ENCODE results near the gene CRX. TPM values are rescaled to one million over a fixed set of nuclear protein-coding genes. Genes with fewer than 3 reads are reported as not detected.

CRX gene
- total and polyA plus RNA-seq, 2 of the 4 experiments (the other 2 are of a cell fraction): not detected

DNA sequence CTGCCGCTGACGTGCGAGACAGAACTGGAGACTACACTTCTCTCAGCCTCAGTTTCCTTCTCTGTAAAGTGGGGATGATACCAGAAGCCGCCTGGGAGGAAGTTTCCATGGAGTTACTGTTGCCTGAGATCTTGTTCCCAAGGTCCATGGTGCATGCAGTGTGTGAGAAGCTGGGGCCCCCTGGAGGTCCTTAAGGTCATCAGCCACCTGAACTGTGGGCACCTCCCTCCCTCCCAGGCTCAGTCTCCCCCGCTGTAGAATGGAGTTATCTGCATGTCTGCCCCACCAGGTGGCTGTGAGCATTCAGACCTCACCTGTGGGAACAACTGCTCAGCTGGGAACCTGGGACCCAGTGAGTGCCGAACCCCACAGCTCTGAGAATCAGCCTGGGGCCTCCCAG, 2.7 kb downstream of the CRX start:
- no TSS peak for BruUV-seq (replicated peaks)
- Histone ChIP-seq H2BK5ac (ENCODE audit: low read depth, low read length, poor library complexity, severe bottlenecking) (no peak overlapping the region), H3K9me3 (ENCODE audit: control insufficient read depth, insufficient read depth, low read length) (peaks cover 4% of the 10 kb centered on the region), H3K9me1 (ENCODE audit: insufficient read depth, low read length) (no peaks in the 10 kb centered on the region), H3K23ac (ENCODE audit: low read depth, low read length) (no peak overlapping the region), H3K4me3 (ENCODE audit: insufficient read depth, low read depth, low read length) (no peak overlapping the region), H3K4ac (ENCODE audit: low read depth, low read length) (no peak overlapping the region), H3K4me2 (ENCODE audit: low read depth, low read length) (no peak overlapping the region), H2AFZ (replicated peaks; ENCODE audit: low read length, poor library complexity) (no peak overlapping the region), H3K9ac (ENCODE audit: low read depth, low read length) (no peak overlapping the region), H2BK15ac (ENCODE audit: low read depth, low read length) (no peak overlapping the region), H3K4me1 (ENCODE audit: control insufficient read depth, insufficient read depth, low read length) (no peaks in the 10 kb centered on the region), H3K36me3 (ENCODE audit: control insufficient read depth, insufficient read depth, low read length) (no peaks in the 10 kb centered on the region), H3K79me1 (ENCODE audit: low read depth in 1 of 2, low read length in 2 of 2) (no peaks in the 10 kb centered on the region), H4K8ac (ENCODE audit: low read depth in 2 of 2, low read length in 2 of 2) (no peak overlapping the region), H4K91ac (ENCODE audit: insufficient read depth, low read depth, low read length) (no peak overlapping the region), H3K27ac (ENCODE audit: insufficient read depth, low read length) (no peak overlapping the region), H3K14ac (replicated peaks; ENCODE audit: low read depth, low read length) (no peak overlapping the region), H2BK20ac (ENCODE audit: low read depth, low read length) (no peak overlapping the region), H2AK9ac (replicated peaks; ENCODE audit: low read depth, low read length, poor library complexity) (no peak overlapping the region), H2BK120ac (ENCODE audit: low read depth, low read length) (no peak overlapping the region), H3K18ac (ENCODE audit: low read depth, low read length) (no peak overlapping the region), H3K56ac (ENCODE audit: extremely low read depth, insufficient read depth, low read length) (no peak overlapping the region), H3K27me3 (ENCODE audit: control insufficient read depth, insufficient read depth, low read length) (peaks cover 35% of the 10 kb centered on the region), H2AK5ac (ENCODE audit: low read depth, low read length) (no peak overlapping the region), H4K5ac (ENCODE audit: low read depth, low read length) (no peak overlapping the region), H4K20me1 (ENCODE audit: insufficient read depth, low read length) (no peaks in the 10 kb centered on the region)
- POLR2A ChIA-PET (ENCODE audit: unreplicated experiment): no interaction called here
- dilution Hi-C loops (cut with HindIII; ENCODE audit: low sequenced_read_pairs, unreplicated experiment) (no loop called here), in situ Hi-C loops (cut with MboI; ENCODE audit: low sequenced_read_pairs) (no loop called here), intact Hi-C loops (cut with micrococcal nuclease) (no loop called here)
- DNase-seq (no peak), ATAC-seq (ENCODE audit: low read depth) (no peak)
- CTCF ChIA-PET: no interaction called here
- no CpG with 5 or more reads among the region's 6 CpGs for WGBS, 2 experiments (ENCODE audit: extremely low coverage in 2 of 2, insufficient read length in 1 of 2)
- TF ChIP-seq RCOR1 (IDR thresholded peaks at IDR 0.05; ENCODE audit: insufficient replicate concordance, low read length) (no peak), RFX5 (IDR thresholded peaks at IDR 0.05; ENCODE audit: low read depth, low read length) (no peak), MAFK (IDR thresholded peaks at IDR 0.05; ENCODE audit: low read depth, low read length) (no peak), RAD21 (IDR thresholded peaks at IDR 0.05; ENCODE audit: low read length) (no peak)
- TF ChIP-seq, protein P1, sequence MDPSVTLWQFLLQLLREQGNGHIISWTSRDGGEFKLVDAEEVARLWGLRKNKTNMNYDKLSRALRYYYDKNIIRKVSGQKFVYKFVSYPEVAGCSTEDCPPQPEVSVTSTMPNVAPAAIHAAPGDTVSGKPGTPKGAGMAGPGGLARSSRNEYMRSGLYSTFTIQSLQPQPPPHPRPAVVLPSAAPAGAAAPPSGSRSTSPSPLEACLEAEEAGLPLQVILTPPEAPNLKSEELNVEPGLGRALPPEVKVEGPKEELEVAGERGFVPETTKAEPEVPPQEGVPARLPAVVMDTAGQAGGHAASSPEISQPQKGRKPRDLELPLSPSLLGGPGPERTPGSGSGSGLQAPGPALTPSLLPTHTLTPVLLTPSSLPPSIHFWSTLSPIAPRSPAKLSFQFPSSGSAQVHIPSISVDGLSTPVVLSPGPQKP (IDR thresholded peaks at IDR 0.05; ENCODE audit: borderline replicate concordance, low read depth, low read length): no peak
